ENCODE measurements around the gene FKBP6.
A peak's percentile ranks its signal among the peaks of the same experiment; 100 is the strongest.
"Not testable (repeated sequence)": the region's sequence is repeated elsewhere in the genome, so short reads cannot be mapped to it uniquely, and the experiment has no call there.

FKBP6 gene

DNA sequence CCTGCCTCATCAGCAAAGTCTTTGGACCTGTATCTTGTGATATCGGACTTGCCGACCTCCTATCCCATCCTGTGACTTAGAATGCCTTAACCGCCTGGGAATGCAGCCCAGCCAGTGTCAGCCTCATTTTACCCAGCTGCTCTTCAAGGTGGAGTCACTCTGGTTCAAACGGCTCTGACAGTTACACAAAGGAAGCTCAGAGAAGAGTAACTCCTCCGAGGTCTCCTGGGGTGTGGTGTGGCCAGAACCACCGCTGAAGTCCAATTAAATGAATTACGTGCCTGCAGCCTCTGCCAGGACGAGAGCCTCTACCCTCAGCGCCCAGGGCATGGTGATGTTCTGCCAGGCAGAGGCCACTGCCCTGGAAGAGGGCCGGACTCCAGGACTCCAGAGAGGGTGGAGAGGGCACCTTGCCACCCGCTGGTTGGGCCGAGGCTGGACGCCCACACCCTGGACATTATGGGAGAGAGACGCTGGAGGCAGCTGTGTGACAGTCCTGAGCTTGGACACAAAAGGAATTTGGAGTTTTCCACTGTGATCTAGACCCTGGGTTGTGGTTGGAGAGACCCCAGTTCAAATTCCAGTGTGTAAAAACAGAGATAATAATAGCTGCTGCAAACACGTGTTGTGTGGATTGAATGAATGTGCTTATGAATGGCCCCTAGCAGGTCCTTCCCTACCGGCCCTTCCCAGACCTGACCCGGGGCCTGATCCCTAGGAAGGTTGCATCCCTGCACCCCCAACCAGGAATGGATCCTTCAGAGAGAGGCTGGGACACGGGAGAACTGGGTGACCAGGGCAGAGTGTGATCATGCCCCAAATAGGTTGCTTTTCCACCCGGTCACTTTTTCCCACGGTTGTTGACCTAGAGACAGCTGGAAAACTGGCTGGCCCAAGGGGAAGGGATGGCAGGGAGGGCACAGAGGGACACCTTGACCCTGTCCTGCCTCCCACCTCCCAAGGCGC, 67.9 kb downstream of the FKBP6 start:
- DNase-seq (ENCODE audit: low read depth): no peak

DNA sequence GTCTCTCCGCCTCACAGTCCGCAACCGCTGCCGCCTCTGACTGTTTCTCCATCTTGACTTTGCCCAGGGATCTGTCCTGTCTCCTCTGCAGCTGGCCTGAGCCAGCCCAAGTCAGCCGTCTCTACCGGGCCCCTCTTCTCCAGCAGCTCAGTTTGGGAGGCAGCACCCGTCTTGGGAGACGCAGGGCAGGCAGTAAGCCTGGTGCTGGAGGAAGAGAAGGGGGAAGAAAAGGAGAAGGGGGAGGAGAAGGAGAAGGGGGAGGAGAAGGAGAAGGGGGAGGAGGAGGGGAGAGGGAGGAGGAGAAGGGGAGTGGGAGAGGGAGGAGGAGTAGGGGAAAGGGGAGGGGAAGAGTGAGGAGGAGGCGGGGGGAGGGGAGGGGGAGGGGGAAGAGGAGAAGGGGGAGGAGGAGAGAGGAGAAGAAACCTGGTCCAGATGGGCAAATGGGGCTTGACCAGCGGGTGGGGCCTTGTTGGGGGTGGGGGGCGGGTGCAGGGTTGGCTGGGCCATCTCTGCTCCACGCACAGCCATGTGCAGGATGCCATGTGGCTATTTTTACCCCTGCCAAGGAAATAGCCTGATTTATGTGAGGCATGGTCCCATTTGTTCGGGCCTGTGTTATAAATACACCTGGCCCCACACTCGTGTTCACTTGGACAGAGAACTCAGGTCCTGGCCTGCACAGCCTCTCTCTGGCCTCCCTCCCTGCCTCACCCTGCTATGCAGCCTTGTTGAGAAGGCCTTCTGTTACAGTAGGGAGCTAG, 69.7 kb downstream of the FKBP6 start:
- DNase-seq (ENCODE audit: low read depth): no peak

DNA sequence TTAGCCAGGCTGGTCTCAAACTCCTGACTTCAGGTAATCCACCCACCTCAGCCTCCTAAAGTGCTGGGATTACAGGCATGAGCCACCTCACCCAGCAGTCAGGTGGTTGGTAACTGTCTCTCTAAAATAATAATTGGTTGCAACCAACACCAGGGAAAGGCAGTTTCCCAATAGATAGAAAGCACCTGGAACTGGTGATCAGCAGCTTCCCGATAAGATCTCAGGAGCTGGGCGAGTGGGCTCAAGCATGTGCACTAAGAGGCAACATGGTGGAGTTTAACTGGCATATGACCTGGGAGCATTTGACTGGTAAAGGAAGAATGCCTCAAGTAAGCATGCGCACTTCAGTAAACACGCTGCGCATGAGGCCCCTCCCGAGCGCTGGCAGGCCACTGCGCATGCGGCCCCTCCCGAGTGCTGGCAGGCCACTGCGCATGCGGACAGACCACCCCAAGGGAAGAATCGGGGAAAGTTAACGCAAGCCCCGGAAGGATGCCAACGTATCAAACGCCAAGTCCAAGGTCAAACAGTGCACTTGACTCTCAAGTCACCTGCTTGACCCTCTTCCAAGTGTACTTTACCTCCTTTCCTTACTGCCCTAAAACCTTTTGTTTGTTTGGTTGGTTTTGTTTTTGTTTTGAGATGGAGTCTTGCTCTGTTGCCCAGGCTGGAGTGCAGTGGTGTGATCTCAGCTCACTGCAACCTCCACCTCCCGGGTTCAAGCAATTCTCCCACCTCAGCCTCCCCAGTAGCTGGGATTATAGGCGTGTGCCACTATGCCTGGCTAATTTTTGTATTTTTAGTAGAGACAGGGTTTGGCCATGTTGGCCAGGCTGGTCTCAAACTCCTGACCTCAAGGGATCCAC, 71.5 kb downstream of the FKBP6 start:
- DNase-seq (ENCODE audit: low read depth): peak; percentile 45

DNA sequence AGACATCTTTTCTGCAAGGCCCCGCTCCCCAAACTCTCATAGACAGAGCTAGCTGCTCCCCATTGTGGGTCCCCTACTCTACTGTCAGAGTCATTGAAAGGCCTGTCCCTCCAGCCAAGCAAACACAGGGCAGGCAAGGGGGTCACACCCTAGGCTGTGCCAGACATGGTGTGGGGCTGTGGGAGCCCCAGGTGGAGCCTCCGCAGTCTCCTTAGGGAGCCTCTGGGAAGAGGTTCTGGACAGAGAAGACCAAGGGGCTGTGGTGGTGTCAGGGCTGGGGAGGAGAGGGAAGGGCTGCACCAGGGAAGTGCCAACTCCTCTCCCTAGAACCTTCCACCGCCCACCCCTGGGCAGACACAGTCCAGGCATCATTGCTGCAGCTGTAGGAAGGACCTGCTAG, 76.9 kb downstream of the FKBP6 start:
- not testable (repeated sequence) for DNase-seq (ENCODE audit: low read depth)

All from stimulated activated CD8-positive, alpha-beta memory T cell treated with anti-CD3 and anti-CD28 coated beads, Interleukin-4, amount 100 ng/mL, for 24 hours (primary cell).